Measurements from ENCODE around the gene HESX1. TPM values are rescaled to one million over a fixed set of nuclear protein-coding genes. Genes with fewer than 3 reads are reported as not detected.

HESX1 gene
- total and polyA plus RNA-seq, 2 experiments from 2014 or later = 21.1 to 56.7 TPM

- Histone ChIP-seq H4K20me1 (replicated peaks; ENCODE audit: insufficient read depth) (no peaks in the 10 kb centered on the region), H3K4me2 (no peak overlapping the region), H3K27me3 (ENCODE audit: insufficient read depth) (no peaks in the 10 kb centered on the region), H3K36me3 (ENCODE audit: insufficient read depth) (no peaks in the 10 kb centered on the region), H3K4me1 (ENCODE audit: insufficient read depth) (0 out of 2 replicates have a peak, but pooled peaks cover 8% of the 10 kb centered on the region), H2AFZ (no peak overlapping the region), H3K27ac (ENCODE audit: low read depth) (no peak overlapping the region), H3K4me3 (no peak overlapping the region), H3K79me2 (replicated peaks; ENCODE audit: insufficient read depth) (no peaks in the 10 kb centered on the region), H3F3A (replicated peaks; ENCODE audit: low read depth) (no peaks in the 10 kb centered on the region), H3K9me2 (ENCODE audit: insufficient read depth) (no peaks in the 10 kb centered on the region)
- H3K9me3 Mint-ChIP-seq = no peaks in the 10 kb centered on the region
- no peak for TF ChIP-seq POLR2AphosphoS5 (IDR thresholded peaks at IDR 0.05; ENCODE audit: low read depth)
- no peak for TF ChIP-seq ZNF331 (CRISPR knock-in tag; IDR thresholded peaks at IDR 0.05; ENCODE audit: low read depth)
- TF ChIP-seq NANOG (IDR thresholded peaks at IDR 0.05; ENCODE audit: borderline replicate concordance) = no peak
- TF ChIP-seq CTCF (conservative IDR thresholded peaks at IDR 0.05; ENCODE audit: low read depth in 2 of 2) = no peak
- no peak for TF ChIP-seq EZH2 (IDR thresholded peaks at IDR 0.05; ENCODE audit: low read depth, unreplicated experiment)
- TF ChIP-seq ZNF462 (CRISPR knock-in tag; IDR thresholded peaks at IDR 0.05) = no peak
- no peak for TF ChIP-seq ETS1 (IDR thresholded peaks at IDR 0.05)
- no peak for TF ChIP-seq REST (IDR thresholded peaks at IDR 0.05; ENCODE audit: unreplicated experiment)
- TF ChIP-seq CREB1 (CRISPR knock-in tag; IDR thresholded peaks at IDR 0.05; ENCODE audit: low read depth) = no peak
- no peak for TF ChIP-seq JUNB (IDR thresholded peaks at IDR 0.05; ENCODE audit: unreplicated experiment)
- no peak for TF ChIP-seq EZH2phosphoT487 (IDR thresholded peaks at IDR 0.05; ENCODE audit: unreplicated experiment)
- TF ChIP-seq ZNF114 (CRISPR knock-in tag; IDR thresholded peaks at IDR 0.05) = no peak
- TF ChIP-seq STAT1 (IDR thresholded peaks at IDR 0.05; ENCODE audit: unreplicated experiment) = no peak
- H3K27me3 Mint-ChIP-seq (ENCODE audit: insufficient read depth, low read depth, poor library complexity) = peaks cover 3% of the 10 kb centered on the region
- ATAC-seq = no peak
- H3K4me1 Mint-ChIP-seq = peaks cover 6% of the 10 kb centered on the region
- no peak overlapping the region for H3K4me3 Mint-ChIP-seq
- DNase-seq (ENCODE audit: low spot score) = no peak
- H3K27ac Mint-ChIP-seq = no peak overlapping the region
- H3K36me3 Mint-ChIP-seq (ENCODE audit: low read depth) = no peaks in the 10 kb centered on the region
These were observed 7.8 kb downstream of the HESX1 start for GRCh38 chr3:57192028-57192427.

All from GM23338 (cell line).